Prostate gland (tissue), 2 donors: ENCODE data around the gene PBX4.

Experiments used
- CTCF ChIP-seq, 4 experiments: fragments of 200-600 bp in 2 of 4; fragments of 450-650 bp in 2 of 4; sonication (generic) in 2 of 4; IDR thresholded peaks; 1 replicate in 3 of 4; 2 replicates in 1 of 4; pipeline ENCODE4 v1.5.1; 2016 to 2019; ENCODE audit warnings: antibody characterized with exemption in 4 of 4, mild to moderate bottlenecking in 2 of 4, moderate library complexity in 2 of 4
- POLR2A ChIP-seq: fragments of 450-650 bp; IDR thresholded peaks from one replicate; pipeline ENCODE4 v1.6.1; 2016; ENCODE audit warnings: antibody characterized with exemption, mild to moderate bottlenecking
- POLR2AphosphoS5 ChIP-seq: sonication (generic); formaldehyde crosslinking; IDR thresholded peaks from one replicate; pipeline ENCODE4 v1.6.1; 2017; ENCODE audit warnings: antibody characterized with exemption

GRCh38 chr19:19643158-19644053 is 24.9 kb upstream of the PBX4 start, which contains the start of gene GMIP:
- TF ChIP-seq CTCF (IDR thresholded peaks at IDR 0.05) (peak; percentile 82 to 92 (median 89)), POLR2A (peak; percentile 66), POLR2AphosphoS5 (no peak)
